ENCODE data around the gene CASK. TPM values are rescaled to one million over a fixed set of nuclear protein-coding genes. Genes with fewer than 3 reads are reported as not detected.
A peak's percentile ranks its signal among the peaks of the same experiment; 100 is the strongest.

The CASK gene
- total RNA-seq, 2 donors from 2014 or later: 35.6 to 95.6 TPM

GRCh38 chrX:41604766-41605543 is 318.4 kb downstream of the CASK start:
- no peak overlapping the region for H3K27ac Mint-ChIP-seq
- H3K36me3 Mint-ChIP-seq (ENCODE audit: low read depth): peaks cover 25% of the 10 kb centered on the region
- no peaks in the 10 kb centered on the region for H3K9me3 Mint-ChIP-seq
- H3K4me1 Mint-ChIP-seq: no peaks in the 10 kb centered on the region
- H3K27me3 Mint-ChIP-seq: no peaks in the 10 kb centered on the region
- ATAC-seq (replicated peaks): no peak
- no peak overlapping the region for H3K4me3 Mint-ChIP-seq

GRCh38 chrX:41604177-41604576 is 319.2 kb downstream of the CASK start:
- H3K4me3 Mint-ChIP-seq: no peak overlapping the region
- no peak overlapping the region for H3K27ac Mint-ChIP-seq
- H3K9me3 Mint-ChIP-seq: no peaks in the 10 kb centered on the region
- no peaks in the 10 kb centered on the region for H3K4me1 Mint-ChIP-seq
- no peak for ATAC-seq (replicated peaks)
- peaks cover 17% of the 10 kb centered on the region for H3K36me3 Mint-ChIP-seq (ENCODE audit: low read depth)
- no peaks in the 10 kb centered on the region for H3K27me3 Mint-ChIP-seq

- no peak overlapping the region for H3K27ac Mint-ChIP-seq
- H3K4me3 Mint-ChIP-seq: no peak overlapping the region
- no peaks in the 10 kb centered on the region for H3K9me3 Mint-ChIP-seq
- H3K4me1 Mint-ChIP-seq: no peaks in the 10 kb centered on the region
- H3K36me3 Mint-ChIP-seq (ENCODE audit: low read depth): peaks cover 15% of the 10 kb centered on the region
- no peaks in the 10 kb centered on the region for H3K27me3 Mint-ChIP-seq
- ATAC-seq (replicated peaks): no peak
Measured at GRCh38 chrX:41603596-41603995, 319.8 kb downstream of the CASK start.

- Mint-ChIP-seq H3K4me1 (no peaks in the 10 kb centered on the region), H3K4me3 (no peak overlapping the region), H3K9me3 (no peaks in the 10 kb centered on the region), H3K36me3 (ENCODE audit: low read depth) (peaks cover 8% of the 10 kb centered on the region), H3K27ac (no peak overlapping the region), H3K27me3 (no peaks in the 10 kb centered on the region)
- no peak for ATAC-seq (replicated peaks)
Measured at GRCh38 chrX:41602816-41603345, 320.5 kb downstream of the CASK start.

GRCh38 chrX:41600291-41600690 is 323.1 kb downstream of the CASK start:
- H3K4me1 Mint-ChIP-seq: no peaks in the 10 kb centered on the region
- H3K36me3 Mint-ChIP-seq (ENCODE audit: low read depth): no peaks in the 10 kb centered on the region
- no peak for ATAC-seq (replicated peaks)
- no peak overlapping the region for H3K4me3 Mint-ChIP-seq
- no peaks in the 10 kb centered on the region for H3K9me3 Mint-ChIP-seq
- H3K27me3 Mint-ChIP-seq: no peaks in the 10 kb centered on the region
- no peak overlapping the region for H3K27ac Mint-ChIP-seq

- H3K4me3 Mint-ChIP-seq: no peak overlapping the region
- no peak overlapping the region for H3K27ac Mint-ChIP-seq
- no peaks in the 10 kb centered on the region for H3K36me3 Mint-ChIP-seq (ENCODE audit: low read depth)
- ATAC-seq (replicated peaks): no peak
- H3K27me3 Mint-ChIP-seq: no peaks in the 10 kb centered on the region
- no peaks in the 10 kb centered on the region for H3K9me3 Mint-ChIP-seq
- no peaks in the 10 kb centered on the region for H3K4me1 Mint-ChIP-seq
Measured at GRCh38 chrX:41599507-41599906, 323.8 kb downstream of the CASK start.

- ATAC-seq (replicated peaks): peak; percentile 96
- Mint-ChIP-seq H3K9me3 (no peaks in the 10 kb centered on the region), H3K4me1 (no peaks in the 10 kb centered on the region), H3K27ac (no peak overlapping the region), H3K36me3 (ENCODE audit: low read depth) (no peaks in the 10 kb centered on the region), H3K27me3 (no peaks in the 10 kb centered on the region), H3K4me3 (no peak overlapping the region)
Measured at GRCh38 chrX:41596596-41596995, 326.8 kb downstream of the CASK start.

- Mint-ChIP-seq H3K9me3 (no peaks in the 10 kb centered on the region), H3K36me3 (ENCODE audit: low read depth) (peaks cover 5% of the 10 kb centered on the region), H3K4me3 (no peak overlapping the region), H3K27me3 (no peaks in the 10 kb centered on the region), H3K27ac (no peak overlapping the region), H3K4me1 (no peaks in the 10 kb centered on the region)
- ATAC-seq (replicated peaks): no peak
Measured at GRCh38 chrX:41594634-41595033, 328.7 kb downstream of the CASK start.

GRCh38 chrX:41591906-41592305 is 331.4 kb downstream of the CASK start:
- H3K27ac Mint-ChIP-seq: no peak overlapping the region
- H3K36me3 Mint-ChIP-seq (ENCODE audit: low read depth): peaks cover 13% of the 10 kb centered on the region
- H3K27me3 Mint-ChIP-seq: no peaks in the 10 kb centered on the region
- no peaks in the 10 kb centered on the region for H3K9me3 Mint-ChIP-seq
- no peak overlapping the region for H3K4me3 Mint-ChIP-seq
- ATAC-seq (replicated peaks): no peak
- no peaks in the 10 kb centered on the region for H3K4me1 Mint-ChIP-seq

GRCh38 chrX:41590641-41591040 is 332.7 kb downstream of the CASK start:
- Mint-ChIP-seq H3K9me3 (no peaks in the 10 kb centered on the region), H3K36me3 (ENCODE audit: low read depth) (peaks cover 20% of the 10 kb centered on the region), H3K27ac (no peak overlapping the region), H3K27me3 (no peaks in the 10 kb centered on the region), H3K4me3 (no peak overlapping the region), H3K4me1 (no peaks in the 10 kb centered on the region)
- no peak for ATAC-seq (replicated peaks)

GRCh38 chrX:41589634-41590270 is 333.6 kb downstream of the CASK start:
- peaks cover 26% of the 10 kb centered on the region for H3K36me3 Mint-ChIP-seq (ENCODE audit: low read depth)
- H3K9me3 Mint-ChIP-seq: no peaks in the 10 kb centered on the region
- H3K27ac Mint-ChIP-seq: no peak overlapping the region
- H3K27me3 Mint-ChIP-seq: no peaks in the 10 kb centered on the region
- no peak for ATAC-seq (replicated peaks)
- H3K4me3 Mint-ChIP-seq: no peak overlapping the region
- H3K4me1 Mint-ChIP-seq: no peaks in the 10 kb centered on the region

- Mint-ChIP-seq H3K4me3 (no peak overlapping the region), H3K36me3 (ENCODE audit: low read depth) (peaks cover 30% of the 10 kb centered on the region), H3K4me1 (no peaks in the 10 kb centered on the region), H3K27ac (no peak overlapping the region), H3K9me3 (no peaks in the 10 kb centered on the region), H3K27me3 (no peaks in the 10 kb centered on the region)
- ATAC-seq (replicated peaks): no peak
Measured at GRCh38 chrX:41588271-41588670, 335.1 kb downstream of the CASK start.

GRCh38 chrX:41580423-41581064 is 342.8 kb downstream of the CASK start:
- Mint-ChIP-seq H3K9me3 (no peaks in the 10 kb centered on the region), H3K36me3 (ENCODE audit: low read depth) (peaks cover 43% of the 10 kb centered on the region), H3K4me3 (peak overlapping the region; percentile 27), H3K4me1 (peaks cover 13% of the 10 kb centered on the region), H3K27me3 (no peaks in the 10 kb centered on the region), H3K27ac (no peak overlapping the region)
- ATAC-seq (replicated peaks): peak; percentile 63

- H3K36me3 Mint-ChIP-seq (ENCODE audit: low read depth): peaks cover 38% of the 10 kb centered on the region
- H3K27me3 Mint-ChIP-seq: no peaks in the 10 kb centered on the region
- peaks cover 26% of the 10 kb centered on the region for H3K4me1 Mint-ChIP-seq
- H3K9me3 Mint-ChIP-seq: no peaks in the 10 kb centered on the region
- peak overlapping the region; percentile 23 for H3K4me3 Mint-ChIP-seq
- no peak for ATAC-seq (replicated peaks)
- no peak overlapping the region for H3K27ac Mint-ChIP-seq
Measured at GRCh38 chrX:41563876-41564275, 359.5 kb downstream of the CASK start.

GRCh38 chrX:41561045-41561444 is 362.3 kb downstream of the CASK start:
- H3K27ac Mint-ChIP-seq: peak overlapping the region; percentile 63
- no peaks in the 10 kb centered on the region for H3K27me3 Mint-ChIP-seq
- H3K4me1 Mint-ChIP-seq: peaks cover 30% of the 10 kb centered on the region
- peaks cover 25% of the 10 kb centered on the region for H3K36me3 Mint-ChIP-seq (ENCODE audit: low read depth)
- peak overlapping the region; percentile 50 for H3K4me3 Mint-ChIP-seq
- ATAC-seq (replicated peaks): peak; percentile 90
- H3K9me3 Mint-ChIP-seq: no peaks in the 10 kb centered on the region

Measured in activated T-helper 17 cell treated with anti-CD3 and anti-CD28 coated beads, Interleukin-2, amount 50 U/mL, for 72 hours (primary cell).